GM18909 (cell line): ENCODE data around the gene CCDC91.

Experiments used
- ATAC-seq: cut with Tn5 transposase; IDR thresholded peaks from one replicate; pipeline ENCODE4 v1.9.1; 2021; ENCODE audit warnings: mild to moderate bottlenecking; ENCODE audit not compliant: unreplicated experiment, poor library complexity

The CCDC91 gene

GRCh38 chr12:28506271-28506670 is 316.0 kb downstream of the CCDC91 start:
- ATAC-seq = no peak

GRCh38 chr12:28507033-28507432 is 316.8 kb downstream of the CCDC91 start:
- ATAC-seq = no peak

GRCh38 chr12:28507867-28508266 is 317.6 kb downstream of the CCDC91 start:
- ATAC-seq = no peak

- ATAC-seq = no peak
These were observed 322.1 kb downstream of the CCDC91 start for GRCh38 chr12:28512406-28512805.

GRCh38 chr12:28512876-28513275 is 322.6 kb downstream of the CCDC91 start:
- ATAC-seq = no peak

GRCh38 chr12:28513983-28514382 is 323.7 kb downstream of the CCDC91 start:
- no peak for ATAC-seq

- ATAC-seq = no peak
These were observed 326.8 kb downstream of the CCDC91 start for GRCh38 chr12:28517101-28517500.

- ATAC-seq = no peak
These were observed 337.5 kb downstream of the CCDC91 start for GRCh38 chr12:28527631-28528249.

GRCh38 chr12:28535216-28535615 is 345.0 kb downstream of the CCDC91 start:
- no peak for ATAC-seq

- no peak for ATAC-seq
These were observed 345.8 kb downstream of the CCDC91 start for GRCh38 chr12:28536088-28536487.

GRCh38 chr12:28537474-28537873 is 347.2 kb downstream of the CCDC91 start:
- no peak for ATAC-seq

GRCh38 chr12:28539691-28540323 is 349.6 kb downstream of the CCDC91 start:
- ATAC-seq = no peak

GRCh38 chr12:28540324-28540714 is 350.1 kb downstream of the CCDC91 start:
- ATAC-seq = no peak

- ATAC-seq = peak; percentile 50
These were observed 353.0 kb downstream of the CCDC91 start for GRCh38 chr12:28543021-28543890.

GRCh38 chr12:28550757-28551704 is 360.8 kb downstream of the CCDC91 start:
- ATAC-seq = no peak

GRCh38 chr12:28552251-28552970 is 362.2 kb downstream of the CCDC91 start:
- ATAC-seq = no peak

- no peak for ATAC-seq
These were observed 365.5 kb downstream of the CCDC91 start for GRCh38 chr12:28555748-28556147.

- no peak for ATAC-seq
These were observed 368.0 kb downstream of the CCDC91 start for GRCh38 chr12:28558250-28558649.

GRCh38 chr12:28563286-28563685 is 373.0 kb downstream of the CCDC91 start:
- no peak for ATAC-seq

GRCh38 chr12:28563936-28564335 is 373.7 kb downstream of the CCDC91 start:
- no peak for ATAC-seq
